ENCODE measurements around the gene LRRC75A. TPM values are rescaled to one million over a fixed set of nuclear protein-coding genes. Genes with fewer than 3 reads are reported as not detected.
"Not testable (repeated sequence)": the region's sequence is repeated elsewhere in the genome, so short reads cannot be mapped to it uniquely, and the experiment has no call there.

Gene LRRC75A
- total and polyA plus RNA-seq, 7 donors = 0.20 to 0.69 (median 0.30) TPM

DNA sequence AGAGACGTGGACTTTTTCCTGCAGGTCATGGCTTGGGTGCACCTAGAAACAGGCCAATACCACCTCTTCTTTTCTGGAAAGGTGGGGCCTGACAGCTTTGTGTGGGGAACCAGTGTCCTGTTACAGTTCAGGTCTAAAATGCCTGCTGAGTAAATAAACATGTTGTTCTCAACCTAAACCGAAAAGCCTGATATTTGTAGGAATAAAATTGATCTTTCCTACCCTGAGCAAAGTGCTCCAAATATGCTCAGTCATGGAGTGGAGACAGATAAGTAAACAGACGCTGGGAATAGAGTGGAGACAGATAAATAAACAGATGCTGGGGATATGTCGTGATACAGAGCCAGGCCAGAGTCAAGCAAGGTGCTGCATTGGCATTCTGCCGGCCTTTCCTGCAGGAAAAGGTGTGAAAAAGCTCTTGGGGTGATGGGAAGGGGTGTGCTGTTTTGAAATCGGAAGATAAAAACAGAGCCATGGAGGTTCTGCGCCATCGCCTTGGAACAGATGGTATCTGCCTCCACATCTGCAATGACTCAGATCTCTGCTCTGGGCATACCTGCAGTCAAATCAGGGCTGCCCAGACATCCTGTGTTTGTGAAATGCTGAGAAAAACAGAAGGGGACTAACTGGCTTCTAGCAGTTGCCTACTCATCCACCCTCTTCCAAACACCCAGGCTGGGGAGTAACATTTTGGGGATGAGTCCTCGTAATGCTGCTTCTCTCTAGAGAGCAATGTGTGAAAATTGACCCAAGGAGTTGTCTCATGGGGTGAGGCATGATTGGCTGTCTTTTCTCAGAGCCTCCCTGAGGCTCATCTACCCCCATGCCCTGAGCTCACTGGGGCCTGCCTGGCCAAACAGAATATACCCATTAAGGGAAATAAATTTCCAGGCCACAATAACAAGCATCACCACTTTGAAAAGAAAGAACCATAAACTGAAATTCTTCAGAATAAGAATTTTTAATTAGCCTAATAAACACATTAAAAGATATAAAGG is 93.4 kb downstream of the LRRC75A start:
- Histone ChIP-seq H3K36me3 (ENCODE audit: insufficient read depth in 1 of 2, low read depth in 1 of 2) (no peaks in the 10 kb centered on the region), H3K27ac (peak overlapping the region; percentile 10), H3K4me3 (peak overlapping the region; percentile 19), H3K4me1 (peaks cover 16% of the 10 kb centered on the region), H3K27me3 (ENCODE audit: insufficient read depth in 3 of 3, low read length in 2 of 3) (no peaks in the 10 kb centered on the region), H3K9me3 (no peaks in the 10 kb centered on the region)
- DNase-seq (peak in 1 of 2 donors; percentile 7), ATAC-seq (no peak)
- TF ChIP-seq CTCF (IDR thresholded peaks at IDR 0.05) = no peak
- intact Hi-C loops (cut with DNase I) = no loop called here
- 66% methylated on average over 9 of the region's 9 CpGs for WGBS, 3 donors

- DNase-seq (peak in 1 of 2 donors; percentile 17), ATAC-seq (peak; percentile 87 to 94 (median 91))
- 21 to 36% (median 26%) methylated on average over 2 of the region's 2 CpGs for WGBS, 3 donors
- Histone ChIP-seq H3K4me1 (peaks cover 16% of the 10 kb centered on the region), H3K27ac (peak overlapping the region; percentile 86), H3K4me3 (peak overlapping the region; percentile 15)
- H3K27me3 ChIP-seq (ENCODE audit: insufficient read depth in 3 of 3, low read length in 2 of 3); intact Hi-C loops (cut with DNase I); H3K9me3 ChIP-seq; H3K36me3 ChIP-seq (ENCODE audit: insufficient read depth in 1 of 2, low read depth in 1 of 2): not testable (repeated sequence)
Observed at GRCh38 chr17:16396693-16397092, 95.3 kb downstream of the LRRC75A start.

DNA sequence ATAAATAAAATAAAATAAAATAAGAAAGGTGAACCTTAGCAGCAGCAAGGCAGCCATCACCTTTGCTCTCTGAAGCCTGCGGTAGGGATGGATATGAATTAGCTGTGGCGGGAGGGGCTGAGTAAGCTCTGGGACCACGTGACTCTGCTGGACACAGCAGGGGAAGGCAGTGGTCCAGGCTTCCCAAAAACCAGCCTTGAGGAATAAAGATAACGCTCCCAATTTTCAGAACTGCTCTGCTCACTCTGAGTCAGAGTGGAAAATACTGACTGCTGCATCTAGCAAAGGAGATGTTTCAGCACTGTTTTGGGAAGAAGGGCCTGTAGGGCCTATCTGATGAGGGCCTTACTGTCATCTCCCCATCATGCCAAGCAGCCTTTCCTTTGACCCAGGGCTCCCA is 96.1 kb downstream of the LRRC75A start:
- H3K27me3 ChIP-seq (ENCODE audit: insufficient read depth in 3 of 3, low read length in 2 of 3); H3K9me3 ChIP-seq; H3K36me3 ChIP-seq (ENCODE audit: insufficient read depth in 1 of 2, low read depth in 1 of 2); H3K4me3 ChIP-seq; intact Hi-C loops (cut with DNase I): not testable (repeated sequence)
- peak; percentile 7 to 29 (median 21) for ATAC-seq
- WGBS, 3 donors = 46 to 72% (median 52%) methylated on average over 4 of the region's 4 CpGs
- H3K4me1 ChIP-seq = peaks cover 16% of the 10 kb centered on the region
- peak overlapping the region; percentile 86 for H3K27ac ChIP-seq
- DNase-seq = peak in 1 of 2 donors; percentile 3

DNA sequence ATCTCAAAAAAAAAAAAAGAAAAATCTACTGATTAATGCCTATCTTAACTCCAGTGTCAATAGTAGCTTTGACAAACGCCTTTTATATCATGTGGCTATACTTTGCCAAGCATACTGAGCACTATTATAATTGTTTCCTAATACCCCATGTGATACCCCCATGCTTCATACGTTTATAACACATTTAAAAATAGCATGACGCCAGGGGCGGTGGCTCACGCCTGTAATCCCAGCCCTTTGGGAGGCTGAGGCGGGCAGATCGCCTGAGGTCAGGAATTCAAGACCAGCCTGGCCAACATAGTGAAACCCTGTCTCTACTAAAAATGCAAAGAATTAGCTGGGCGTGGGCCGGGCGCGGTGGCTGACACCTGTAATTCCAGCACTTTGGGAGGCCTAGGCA is 99.5 kb downstream of the LRRC75A start:
- intact Hi-C loops (cut with DNase I); H3K4me3 ChIP-seq; H3K36me3 ChIP-seq (ENCODE audit: insufficient read depth in 1 of 2, low read depth in 1 of 2); H3K27me3 ChIP-seq (ENCODE audit: insufficient read depth in 3 of 3, low read length in 2 of 3); H3K9me3 ChIP-seq; H3K27ac ChIP-seq: not testable (repeated sequence)
- ATAC-seq = peak; percentile 49 to 81 (median 61)
- H3K4me1 ChIP-seq = peaks cover 14% of the 10 kb centered on the region
- WGBS, 3 donors = 51 to 68% (median 61%) methylated on average over 11 of the region's 11 CpGs
- DNase-seq = peak in 1 of 2 donors; percentile 48

Other genes starting within 250 kb of the LRRC75A start
- gene CENPV, start 138.7 kb downstream of the LRRC75A start, total RNA-seq = 10 to 100 TPM; 29.6 to 44.3 (median 34.1) TPM
- 10 to 100 TPM; 36.5 to 68.3 (median 42.6) TPM for gene CENPV, start 138.7 kb downstream of the LRRC75A start, polyA plus RNA-seq
- 1,000 to 10,000 TPM; 1,704 to 3,203 (median 2,212) TPM for gene UBB, start 111.1 kb downstream of the LRRC75A start, total RNA-seq
- gene UBB, start 111.1 kb downstream of the LRRC75A start, polyA plus RNA-seq = 1,000 to 10,000 TPM in 2 of 3 donors, 100 to 1,000 TPM in 1; 700 to 1,893 (median 1,030) TPM
- 10 to 100 TPM in 1 of 4 donors, 1 to 10 TPM in 3; 3.9 to 10.3 (median 6.7) TPM for gene TRPV2, start 76.6 kb downstream of the LRRC75A start, total RNA-seq
- 1 to 10 TPM; 1.6 to 3.8 (median 3.4) TPM for gene TRPV2, start 76.6 kb downstream of the LRRC75A start, polyA plus RNA-seq
- gene ZNF287, start 77.0 kb upstream of the LRRC75A start, total RNA-seq = 1 to 10 TPM; 2.5 to 6.6 (median 5.3) TPM
- gene ZNF287, start 77.0 kb upstream of the LRRC75A start, polyA plus RNA-seq = 1 to 10 TPM; 1.5 to 10.0 (median 2.2) TPM
- 1 to 10 TPM in 2 of 4 donors, under 1 TPM in 2; 0.62 to 2.5 (median 1.0) TPM for gene ZNF624, start 161.7 kb upstream of the LRRC75A start, total RNA-seq
- gene ZNF624, start 161.7 kb upstream of the LRRC75A start, polyA plus RNA-seq = under 1 TPM; 0.15 to 0.96 (median 0.53) TPM
- gene CCDC144A, start 198.0 kb upstream of the LRRC75A start, total RNA-seq = 1 to 10 TPM in 2 of 4 donors, under 1 TPM in 2; 0.05 to 1.5 (median 0.76) TPM
- under 1 TPM; 0.14 to 0.29 (median 0.20) TPM for gene CCDC144A, start 198.0 kb upstream of the LRRC75A start, polyA plus RNA-seq

Data from psoas muscle (tissue), 8 donors.